K562 (cell line): ENCODE measurements around the gene CLEC19A. TPM values are rescaled to one million over a fixed set of nuclear protein-coding genes. Genes with fewer than 3 reads are reported as not detected.

Source experiments
- ATAC-seq: fragments of 200-7000 bp; cut with Tn5 transposase; 3 replicates; pipeline ENCODE4 v1.9.1; 2020; ENCODE audit warnings: moderate library complexity
- BruUV-seq: library from RNA; stranded (reverse); fragments of 400-500 nt; replicated peaks from 2 replicates; lab custom pipeline; 2021; lab: Mats Ljungman, UMichigan
- CTCF ChIA-PET: fragments of 300-600 bp; formaldehyde crosslinking; extraction: SDS; loops from one replicate; lab custom pipeline; 2021; ENCODE audit warnings: low intra/inter-chr PET ratio; lab: Yijun Ruan, JAX
- POLR2A ChIA-PET: fragments of 300-600, 350-650 bp; sonication (Branson Sonifier 250); formaldehyde crosslinking; extraction: SDS; loops from one replicate; lab custom pipeline; 2021; ENCODE audit warnings: antibody characterized with exemption, inconsistent platforms; lab: Yijun Ruan, JAX
- DNase-seq, 4 experiments: peaks; one replicate each; pipeline versions ENCODE4 v3.0.0 to v3.0.0-alpha.2; 2011 to 2018; ENCODE audit warnings: low spot score in 3 of 4, mixed read lengths in 3 of 4; ENCODE audit errors: extremely low read depth in 1 of 4
- FAIRE-seq: peaks from 2 replicates; lab custom pipeline; 2011; peaks lifted over from hg19 to GRCh38; lab: Jason Lieb, UNC
- H2AFZ ChIP-seq: 2 replicates; pipeline ENCODE4 v1.6.0; 2011; ENCODE audit warnings: low read depth, low read length, control low read depth, inconsistent platforms
- H3K27ac ChIP-seq: fragments of 200-600 bp; 3 replicates; pipeline ENCODE4 v1.8.0; 2011; ENCODE audit warnings: low read depth, mild to moderate bottlenecking, control low read depth, inconsistent platforms, low read length, moderate library complexity, mixed read lengths; ENCODE audit errors: extremely low read depth
- H3K27me3 ChIP-seq, 2 experiments: fragments of 300-600 bp in 1 of 2; 2 replicates in 1 of 2; 3 replicates in 1 of 2; pipeline versions ENCODE4 v1.6.0 to v1.8.0; 2011; ENCODE audit warnings: inconsistent platforms in 2 of 2, low read length in 2 of 2, mild to moderate bottlenecking in 1 of 2, mixed read lengths in 1 of 2, moderate library complexity in 1 of 2; ENCODE audit not compliant: control insufficient read depth in 2 of 2, insufficient read depth in 2 of 2
- H3K36me3 ChIP-seq: fragments of 300-600 bp; 3 replicates; pipeline ENCODE4 v1.8.0; 2011; ENCODE audit warnings: mild to moderate bottlenecking, low read length, inconsistent platforms; ENCODE audit not compliant: control insufficient read depth, insufficient read depth
- H3K4me1 ChIP-seq, 2 experiments: fragments of 200-600 bp in 1 of 2; replicated peaks in 1 of 2; 2 replicates in 1 of 2; 3 replicates in 1 of 2; pipeline versions ENCODE4 v1.5.1 to v1.8.0; 2011; ENCODE audit warnings: inconsistent platforms in 2 of 2, low read length in 2 of 2, mild to moderate bottlenecking in 1 of 2, mixed read lengths in 1 of 2, moderate library complexity in 1 of 2; ENCODE audit not compliant: control insufficient read depth in 2 of 2, insufficient read depth in 2 of 2
- H3K4me2 ChIP-seq: 2 replicates; pipeline ENCODE4 v1.6.1; 2011; ENCODE audit warnings: low read length, control low read depth, inconsistent platforms, mixed read lengths; ENCODE audit not compliant: insufficient read depth
- H3K4me3 ChIP-seq: fragments of 200-600 bp; sonication (generic), shearing (Covaris generic); 2 replicates; pipeline ENCODE4 v1.5.1; 2016; ENCODE audit warnings: control low read depth, inconsistent platforms
- H3K79me2 ChIP-seq: fragments of 200-600 bp; 3 replicates; pipeline ENCODE4 v1.8.0; 2011; ENCODE audit warnings: low read length, inconsistent platforms; ENCODE audit not compliant: control insufficient read depth, insufficient read depth
- H3K9ac ChIP-seq, 2 experiments: 2 replicates each; pipeline versions ENCODE4 v1.6.0 to v1.6.1; 2011; ENCODE audit warnings: low read depth in 2 of 2, low read length in 2 of 2, control low read depth in 1 of 2, inconsistent platforms in 1 of 2, mild to moderate bottlenecking in 1 of 2, mixed read lengths in 1 of 2; ENCODE audit not compliant: insufficient read depth in 1 of 2
- H3K9me1 ChIP-seq: one replicate; pipeline ENCODE4 v1.6.0; 2011; ENCODE audit warnings: inconsistent platforms, mild to moderate bottlenecking, low read length, moderate library complexity; ENCODE audit not compliant: control insufficient read depth, insufficient read depth
- H3K9me3 ChIP-seq: replicated peaks from 2 replicates; pipeline ENCODE4 v1.5.1; 2011; ENCODE audit warnings: low read depth, low read length, inconsistent platforms; ENCODE audit not compliant: control insufficient read depth, insufficient read depth
- H4K20me1 ChIP-seq: replicated peaks from 2 replicates; pipeline ENCODE4 v1.6.1; 2011; ENCODE audit warnings: low read length, inconsistent platforms, mixed read lengths; ENCODE audit not compliant: control insufficient read depth, insufficient read depth
- DLX4 ChIP-seq: fragments of 250-450 bp; sonication (Bioruptor Pico); IDR thresholded peaks from 2 replicates; pipeline ENCODE4 v1.6.1; 2021; ENCODE audit warnings: mild to moderate bottlenecking
- GABPA ChIP-seq: fragments of 200-800 bp; sonication (Bioruptor generic); conservative IDR thresholded peaks from 2 replicates; pipeline ENCODE4 v1.6.1; 2016; ENCODE audit warnings: low read depth, missing genetic modification characterization, missing compliant biosample characterization
- NFATC3 ChIP-seq: fragments of 450-650 bp; IDR thresholded peaks from 2 replicates; pipeline ENCODE4 v1.6.1; 2017; ENCODE audit warnings: mild to moderate bottlenecking
- POLR2H ChIP-seq: IDR thresholded peaks from 2 replicates; pipeline ENCODE4 v1.6.1; 2016; ENCODE audit warnings: missing genetic modification characterization, low read depth, mild to moderate bottlenecking, control low read depth, missing compliant biosample characterization, moderate library complexity
- PRDM10 ChIP-seq: fragments of 450-650 bp; IDR thresholded peaks from 2 replicates; pipeline ENCODE4 v1.6.1; 2018; ENCODE audit not compliant: partially characterized antibody
- RNF2 ChIP-seq: sonication (generic); IDR thresholded peaks from 2 replicates; pipeline ENCODE4 v1.6.1; 2016
- SRSF7 ChIP-seq: fragments of 200-400 bp; formaldehyde crosslinking; optimal IDR thresholded peaks from 2 replicates; pipeline ENCODE3; 2017; ENCODE audit warnings: mild to moderate bottlenecking, low read depth, low read length
- STAT5A ChIP-seq: IDR thresholded peaks from 2 replicates; pipeline ENCODE4 v1.6.1; 2012; ENCODE audit warnings: low read length, inconsistent platforms, borderline replicate concordance
- TFE3 ChIP-seq: fragments of 450-650 bp; formaldehyde crosslinking; IDR thresholded peaks from 2 replicates; pipeline ENCODE4 v1.4.0; 2020; ENCODE audit warnings: mild to moderate bottlenecking, mixed read lengths
- ZC3H8 ChIP-seq: fragments of 450-650 bp; IDR thresholded peaks from 2 replicates; pipeline ENCODE4 v1.6.1; 2017
- ZSCAN32 ChIP-seq: fragments of 450-650 bp; formaldehyde crosslinking; IDR thresholded peaks from 2 replicates; pipeline ENCODE4 v1.4.0; 2020; ENCODE audit warnings: mild to moderate bottlenecking, moderate library complexity
- whole genome bisulfite sequencing: fragments of 100-300 bp; shearing (Covaris generic); methylation state at CpG from one replicate; pipeline ENCODE4 v1.1.6; 2016; ENCODE audit warnings: low coverage, mixed read lengths; ENCODE audit not compliant: insufficient coverage; ENCODE audit errors: missing lambda C conversion rate; 5-methylcytosine and 5-hydroxymethylcytosine counted together
- in situ Hi-C: fragments of 300-500 bp; cut with MboI; formaldehyde crosslinking; loops from 4 replicates; pipeline ENCODE4 v1.15.0; 2018; ENCODE audit warnings: inconsistent platforms, mixed read lengths
- intact Hi-C: fragments of 100-400 bp; cut with micrococcal nuclease; formaldehyde crosslinking; loops from 2 replicates; pipeline ENCODE4 v1.14.2; 2022
- polyA plus RNA-seq, 8 experiments: library from polyadenylated mRNA; depleted of rRNA in 4 of 8; stranded (reverse) in 5 of 8; unstranded in 3 of 8; fragments of >200 nt; fragmentation: Nextera tagmentation in 2 of 8; fragmentation: Illumina TruSeq in 1 of 8; extraction: Ambion mirVana in 2 of 8; extraction: Trizol in 1 of 8; gene quantifications; 2 replicates each; pipeline versions ENCODE4 v1.2.1 to v1.2.3, GENCODE V29; 2011 to 2014; ENCODE audit warnings: inconsistent platforms in 1 of 8, missing spikeins in 1 of 8
- total RNA-seq, 7 experiments: library from RNA; depleted of rRNA in 6 of 7; stranded (reverse); fragments of >200 nt in 6 of 7; fragmentation: Illumina TruSeq in 2 of 7; extraction: Trizol in 2 of 7; gene quantifications; 2 replicates each; pipeline versions ENCODE4 v1.2.1 to v1.2.3, GENCODE V29; 2011 to 2021; ENCODE audit warnings: low replicate concordance in 1 of 7

CLEC19A gene
- total and polyA plus RNA-seq, 9 of the 15 experiments (the other 6 are each of a cell fraction or from before 2014, with no cell fraction given), result not detected

GRCh38 chr16:19235886-19236285 lies 49.6 kb upstream of the CLEC19A start (continued):
- TF ChIP-seq NFATC3 (no peak), PRDM10 (no peak), POLR2H (tag) (no peak)

GRCh38 chr16:19236561-19237209 lies 48.8 kb upstream of the CLEC19A start:
- ATAC-seq (no peak), FAIRE-seq (no peak), DNase-seq (no peak)
- Histone ChIP-seq H2AFZ (no peak overlapping the region), H3K27ac (no peak overlapping the region), H3K27me3 (peaks cover 0 to 13% of the 10 kb centered on the region in 2 experiments; a peak in 2 of 5 replicates), H3K36me3 (no peaks in the 10 kb centered on the region), H3K79me2 (no peaks in the 10 kb centered on the region), H3K4me2 (no peak overlapping the region), H3K9ac (no peak overlapping the region), H4K20me1 (no peaks in the 10 kb centered on the region), H3K9me1 (no peaks in the 10 kb centered on the region), H3K4me3 (no peak overlapping the region), H3K4me1 (peaks cover 0 to 9% of the 10 kb centered on the region in 2 experiments; a peak in 1 of 5 replicates), H3K9me3 (0 out of 2 replicates have a peak, but pooled peaks cover 1% of the 10 kb centered on the region)
- POLR2A ChIA-PET, result interaction anchor here (1.0 kb wide), 2 partner anchors 9 to 16 kb away, joined by 3 read pairs; no protein-coding TSS in a partner anchor
- no peak for TF ChIP-seq DLX4 (CRISPR knock-in tag)
- no peak for TF ChIP-seq ZC3H8
- TF ChIP-seq RNF2, result no peak
- TF ChIP-seq TFE3 (CRISPR knock-in tag), result no peak
- TF ChIP-seq SRSF7, result no peak
- TF ChIP-seq STAT5A, result no peak
- TF ChIP-seq GABPA (tag), result no peak
- no peak for TF ChIP-seq ZSCAN32
- CTCF ChIA-PET, result interaction anchor here (0.7 kb wide), 1 partner anchor 24 kb away, joined by 3 read pairs; no protein-coding TSS in a partner anchor
- intact Hi-C loops (no loop called here), in situ Hi-C loops (no loop called here)
- BruUV-seq, result no TSS peak
- 1% methylated on average over 4 of the region's 4 CpGs for WGBS
